Stomach (tissue), 9 donors: ENCODE data around the gene SLC34A3. TPM values are rescaled to one million over a fixed set of nuclear protein-coding genes. Genes with fewer than 3 reads are reported as not detected.

ENCODE experiments used
- DNase-seq, 2 donors: peaks; one replicate each; pipeline versions ENCODE4 v3.0.0 to v3.0.0-alpha.2; 2013 to 2019
- H3K27ac ChIP-seq, 5 donors: fragments of 200-600 bp in 4 of 5; sonication (generic) in 4 of 5; one replicate each; pipeline ENCODE4 v1.5.1; 2013 to 2019; ENCODE audit warnings: mild to moderate bottlenecking in 1 of 5, moderate library complexity in 1 of 5
- H3K27me3 ChIP-seq, 3 donors: fragments of 200-600 bp; sonication (generic); one replicate each; pipeline ENCODE4 v1.5.1; 2017 to 2019; ENCODE audit warnings: mixed run types in 1 of 3
- H3K36me3 ChIP-seq, 4 donors: fragments of 200-600 bp; sonication (generic); 1 replicate in 3 of 4; 2 replicates in 1 of 4; pipeline ENCODE4 v1.5.1; 2016 to 2019
- H3K4me1 ChIP-seq, 4 donors: fragments of 200-600 bp; sonication (generic); one replicate each; pipeline ENCODE4 v1.5.1; 2016 to 2019
- H3K4me3 ChIP-seq, 4 donors: fragments of 200-600 bp; sonication (generic) in 3 of 4; one replicate each; pipeline ENCODE4 v1.5.1; 2016 to 2019; ENCODE audit warnings: mild to moderate bottlenecking in 1 of 4
- H3K9me3 ChIP-seq, 4 donors: fragments of 200-600 bp; sonication (generic); one replicate each; pipeline ENCODE4 v1.5.1; 2016 to 2019
- EP300 ChIP-seq: sonication (generic); formaldehyde crosslinking; IDR thresholded peaks from one replicate; pipeline ENCODE4 v1.6.1; 2017; ENCODE audit warnings: antibody characterized with exemption
- POLR2A ChIP-seq, 4 donors: fragments of 450-650 bp; IDR thresholded peaks; one replicate each; pipeline ENCODE4 v1.6.1; 2016; ENCODE audit warnings: antibody characterized with exemption in 4 of 4, control low read depth in 2 of 4, mild to moderate bottlenecking in 1 of 4, moderate library complexity in 1 of 4
- POLR2AphosphoS5 ChIP-seq, 3 donors: sonication (generic); formaldehyde crosslinking; IDR thresholded peaks; one replicate each; pipeline ENCODE4 v1.6.1; 2016; ENCODE audit warnings: antibody characterized with exemption in 3 of 3
- WGBS, 5 donors: extraction: QIAGEN DNeasy Blood & Tissue Kit in 3 of 5; methylation state at CpG; one replicate each; pipeline versions ENCODE4 v1.1.5 to v1.1.7; 2013 to 2018; 5-methylcytosine and 5-hydroxymethylcytosine counted together
- intact Hi-C: fragments of 100-400 bp; cut with DNase I; formaldehyde crosslinking; loops from one replicate; pipeline ENCODE4 v1.15.1; 2023; ENCODE audit warnings: low total_unique reads
- polyA plus RNA-seq, 3 donors: library from polyadenylated mRNA; stranded (reverse); fragments of 200-250 nt; gene quantifications; one replicate each; pipeline ENCODE4 v1.2.3, GENCODE V29; 2013
- total RNA-seq, 5 donors: library from RNA; depleted of rRNA; stranded (reverse); fragments of >200 nt; gene quantifications; one replicate each; pipeline versions ENCODE4 v1.1.0 to v1.2.3, GENCODE V29; 2014 to 2016
- TF ChIP-seq, protein P1 (sequence below), 7 experiments: fragments of 450-650 bp in 4 of 7; fragments of 200-600 bp in 3 of 7; sonication (generic) in 3 of 7; IDR thresholded peaks; one replicate each; pipeline ENCODE4 v1.5.1; 2016 to 2019; ENCODE audit warnings: antibody characterized with exemption in 7 of 7, control low read depth in 2 of 7, mild to moderate bottlenecking in 1 of 7
- donor health status: healthy with polysubstance abuse.
- donor health status: Bipolar disorder and iron deficiency.
- donor health status: healthy.

The SLC34A3 gene
- total and polyA plus RNA-seq, 8 donors = 0.18 to 0.53 TPM; not detected in 6

DNA sequence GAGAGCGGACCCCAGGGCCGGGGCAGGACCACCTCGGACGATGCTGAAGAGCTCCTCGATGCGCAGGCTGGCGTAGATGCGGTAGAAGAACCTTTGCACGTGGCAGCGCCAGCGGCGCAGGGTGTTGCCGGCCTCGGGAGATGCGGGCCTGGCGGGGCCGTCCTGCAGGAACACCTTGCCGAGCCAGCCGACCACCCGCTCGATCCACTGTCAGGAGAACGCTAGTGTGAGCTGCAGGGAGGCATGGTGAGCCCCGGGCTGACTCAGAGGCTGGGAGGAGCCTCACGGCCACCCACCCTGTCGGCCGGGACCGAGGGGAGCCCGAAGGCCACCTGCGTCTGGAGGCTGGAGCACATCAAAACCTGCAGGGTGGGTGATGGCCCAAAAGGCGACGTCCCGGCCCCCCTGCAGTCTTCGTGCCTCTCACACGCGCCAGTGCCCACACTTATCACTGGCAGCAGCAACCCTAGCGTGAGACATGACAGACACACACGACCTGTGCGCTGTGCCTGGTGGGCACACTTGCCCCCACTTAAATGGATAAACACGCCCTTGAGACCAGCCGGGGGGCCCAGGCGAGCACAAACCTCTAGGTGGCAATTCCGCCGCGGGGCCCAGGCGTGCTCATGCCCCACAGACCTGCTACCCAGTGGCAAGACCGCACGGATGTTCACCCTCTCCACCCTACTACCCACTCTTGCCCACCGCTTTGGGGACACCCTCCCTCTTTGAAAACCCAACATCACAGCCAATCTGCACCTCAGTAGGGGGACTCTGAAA, 45.6 kb upstream of the SLC34A3 start:
- DNase-seq = no peak
- H3K27ac ChIP-seq = no peak overlapping the region
- intact Hi-C loops = loop anchor here (10.0 kb wide), 2 partner anchors 50 to 70 kb away; partner anchors contain the start of genes DPP7 and SLC34A3
- H3K4me1 ChIP-seq = peaks cover 27 to 49% (median 44%) of the 10 kb centered on the region in 4 donors
- 92 to 95% (median 93%) methylated on average over 37 to 48 of the region's 48 CpGs for WGBS, 5 donors
- no peak overlapping the region for H3K4me3 ChIP-seq
- H3K27me3 ChIP-seq = no peaks in the 10 kb centered on the region
- peaks cover 60 to 80% (median 73%) of the 10 kb centered on the region in 4 donors for H3K36me3 ChIP-seq
- no peaks in the 10 kb centered on the region for H3K9me3 ChIP-seq
- TF ChIP-seq EP300 (no peak), POLR2AphosphoS5 (IDR thresholded peaks at IDR 0.05) (no peak), POLR2A (IDR thresholded peaks at IDR 0.05) (no peak)
- TF ChIP-seq, protein P1, sequence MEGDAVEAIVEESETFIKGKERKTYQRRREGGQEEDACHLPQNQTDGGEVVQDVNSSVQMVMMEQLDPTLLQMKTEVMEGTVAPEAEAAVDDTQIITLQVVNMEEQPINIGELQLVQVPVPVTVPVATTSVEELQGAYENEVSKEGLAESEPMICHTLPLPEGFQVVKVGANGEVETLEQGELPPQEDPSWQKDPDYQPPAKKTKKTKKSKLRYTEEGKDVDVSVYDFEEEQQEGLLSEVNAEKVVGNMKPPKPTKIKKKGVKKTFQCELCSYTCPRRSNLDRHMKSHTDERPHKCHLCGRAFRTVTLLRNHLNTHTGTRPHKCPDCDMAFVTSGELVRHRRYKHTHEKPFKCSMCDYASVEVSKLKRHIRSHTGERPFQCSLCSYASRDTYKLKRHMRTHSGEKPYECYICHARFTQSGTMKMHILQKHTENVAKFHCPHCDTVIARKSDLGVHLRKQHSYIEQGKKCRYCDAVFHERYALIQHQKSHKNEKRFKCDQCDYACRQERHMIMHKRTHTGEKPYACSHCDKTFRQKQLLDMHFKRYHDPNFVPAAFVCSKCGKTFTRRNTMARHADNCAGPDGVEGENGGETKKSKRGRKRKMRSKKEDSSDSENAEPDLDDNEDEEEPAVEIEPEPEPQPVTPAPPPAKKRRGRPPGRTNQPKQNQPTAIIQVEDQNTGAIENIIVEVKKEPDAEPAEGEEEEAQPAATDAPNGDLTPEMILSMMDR (IDR thresholded peaks at IDR 0.05) = no peak

DNA sequence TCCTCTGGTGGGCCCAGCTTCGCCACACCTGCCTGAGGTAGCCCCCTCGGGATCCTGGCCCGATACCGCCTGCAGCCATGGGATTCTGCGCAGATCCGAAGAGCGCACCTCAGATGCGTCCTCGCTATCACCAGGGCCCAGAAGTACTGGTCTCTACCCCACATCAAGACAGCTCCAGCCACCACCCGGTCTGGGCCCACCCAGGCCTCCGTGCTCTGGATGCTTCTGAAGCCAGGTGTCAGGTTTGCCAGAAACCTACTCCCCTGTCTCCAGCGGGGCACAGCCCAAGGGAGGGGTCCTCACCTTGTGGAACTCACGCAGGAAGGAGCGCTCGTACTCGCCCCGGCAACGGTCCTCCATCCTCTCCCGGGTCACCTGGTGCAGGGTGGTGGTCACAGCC, 44.8 kb upstream of the SLC34A3 start:
- intact Hi-C loops = loop anchor here (10.0 kb wide), 2 partner anchors 49 to 71 kb away; partner anchors contain the start of genes DPP7 and SLC34A3
- Histone ChIP-seq H3K4me3 (peak overlapping the region in 1 of 4 donors; percentile 99), H3K4me1 (peaks cover 35 to 58% (median 53%) of the 10 kb centered on the region in 4 donors), H3K27me3 (no peaks in the 10 kb centered on the region), H3K36me3 (peaks cover 59 to 80% (median 73%) of the 10 kb centered on the region in 4 donors), H3K9me3 (no peaks in the 10 kb centered on the region), H3K27ac (no peak overlapping the region)
- DNase-seq = no peak
- TF ChIP-seq, protein P1 (IDR thresholded peaks at IDR 0.05) = no peak
- TF ChIP-seq POLR2AphosphoS5 (IDR thresholded peaks at IDR 0.05) = no peak
- no peak for TF ChIP-seq EP300
- no peak for TF ChIP-seq POLR2A (IDR thresholded peaks at IDR 0.05)
- 92 to 95% (median 95%) methylated on average over 9 to 19 of the region's 19 CpGs for WGBS, 5 donors

DNA sequence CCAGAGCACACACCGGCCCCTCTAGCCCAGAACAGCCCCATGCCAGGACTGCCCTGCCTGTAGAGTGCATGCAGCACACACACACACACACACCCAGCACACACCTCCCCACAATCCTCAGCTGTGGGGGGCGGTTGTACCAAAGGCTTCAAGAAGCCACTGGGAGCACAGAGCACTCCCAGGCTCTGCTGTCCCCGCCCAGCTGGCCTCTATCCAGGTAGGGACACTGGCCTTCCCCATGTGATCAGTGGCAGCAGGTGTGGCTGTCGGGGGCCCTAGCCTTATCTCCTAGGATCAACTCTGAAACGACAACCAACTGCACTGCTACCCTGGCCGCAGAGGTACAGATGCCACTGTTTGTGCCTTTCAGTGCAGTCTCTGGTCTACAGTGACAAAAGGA, 44.3 kb upstream of the SLC34A3 start:
- peak overlapping the region in 2 of 4 donors; percentile 96 to 99 for H3K4me3 ChIP-seq
- H3K4me1 ChIP-seq = peaks cover 35 to 62% (median 57%) of the 10 kb centered on the region in 4 donors
- H3K9me3 ChIP-seq = no peaks in the 10 kb centered on the region
- intact Hi-C loops = loop anchor here (10.0 kb wide), 2 partner anchors 48 to 72 kb away; partner anchors contain the start of genes DPP7 and SLC34A3
- H3K27me3 ChIP-seq = no peaks in the 10 kb centered on the region
- WGBS, 5 donors = 50 to 75% (median 65%) methylated on average over 2 to 6 of the region's 6 CpGs
- H3K36me3 ChIP-seq = peaks cover 59 to 80% (median 73%) of the 10 kb centered on the region in 4 donors
- no peak overlapping the region for H3K27ac ChIP-seq
- DNase-seq = no peak
- TF ChIP-seq, protein P1 (IDR thresholded peaks at IDR 0.05) = no peak
- TF ChIP-seq POLR2A (IDR thresholded peaks at IDR 0.05) = no peak
- no peak for TF ChIP-seq EP300
- no peak for TF ChIP-seq POLR2AphosphoS5 (IDR thresholded peaks at IDR 0.05)

DNA sequence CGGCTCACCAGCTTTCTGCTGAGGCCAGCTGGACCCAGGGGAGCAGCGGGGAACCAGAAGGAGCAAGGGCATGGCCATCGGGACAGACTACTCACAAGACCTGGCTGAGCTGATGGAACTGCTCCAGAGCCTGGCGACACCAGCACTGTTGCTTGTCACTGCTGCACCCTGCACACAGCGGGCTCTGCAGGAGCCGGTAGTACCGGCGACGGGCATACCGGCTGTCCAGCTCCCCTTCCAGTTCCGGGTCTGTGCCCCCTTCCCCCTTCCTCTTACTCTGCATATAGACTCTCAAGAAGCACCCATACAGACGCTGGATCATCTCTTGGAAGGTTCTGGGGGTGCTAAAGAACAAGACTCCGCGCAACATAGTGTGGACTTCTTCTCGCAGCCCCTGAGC, 43.3 kb upstream of the SLC34A3 start:
- intact Hi-C loops = loop anchor here (10.0 kb wide), 2 partner anchors 47 to 73 kb away; partner anchors contain the start of genes DPP7 and SLC34A3
- peaks cover 35 to 72% (median 67%) of the 10 kb centered on the region in 4 donors for H3K4me1 ChIP-seq
- no peak overlapping the region for H3K27ac ChIP-seq
- H3K4me3 ChIP-seq = peak overlapping the region; percentile 95 to 99 (median 97)
- 80 to 86% (median 82%) methylated on average over 15 of the region's 15 CpGs for WGBS, 5 donors
- no peaks in the 10 kb centered on the region for H3K27me3 ChIP-seq
- DNase-seq = no peak
- H3K9me3 ChIP-seq = no peaks in the 10 kb centered on the region
- H3K36me3 ChIP-seq = peaks cover 49 to 80% (median 73%) of the 10 kb centered on the region in 4 donors
- TF ChIP-seq, protein P1 (IDR thresholded peaks at IDR 0.05) = no peak
- TF ChIP-seq POLR2A (IDR thresholded peaks at IDR 0.05) = no peak
- TF ChIP-seq POLR2AphosphoS5 (IDR thresholded peaks at IDR 0.05) = no peak
- TF ChIP-seq EP300 = no peak
